SH-SY5Y (cell line): Measurements from ENCODE around the gene DPPA5.

Source experiments
- GATA2 ChIP-seq: IDR thresholded peaks from 2 replicates; pipeline ENCODE4 v1.6.1; 2011; ENCODE audit warnings: mild to moderate bottlenecking, low read depth, low read length
- GATA3 ChIP-seq: IDR thresholded peaks from 2 replicates; pipeline ENCODE4 v1.6.1; 2011; ENCODE audit warnings: low read depth, mild to moderate bottlenecking, low read length, moderate library complexity

- no peak for TF ChIP-seq GATA2
- no peak for TF ChIP-seq GATA3
Measured at GRCh38 chr6:73339340-73339739, 14.7 kb downstream of the DPPA5 start.
